Common myeloid progenitor, CD34-positive (primary cell): ENCODE measurements around the gene PPM1E.

ENCODE experiments used
- CTCF ChIA-PET: fragments of 350-600 bp; sonication (Branson Sonifier 250); formaldehyde crosslinking; loops from one replicate; lab custom pipeline; 2021; ENCODE audit warnings: antibody characterized with exemption; lab: Charles Lee
- POLR2A ChIA-PET: fragments of 350-600 bp; sonication (Branson Sonifier 250); formaldehyde crosslinking; loops from one replicate; lab custom pipeline; 2021; ENCODE audit warnings: antibody characterized with exemption; lab: Charles Lee
- DNase-seq, 3 donors: peaks; one replicate each; pipeline versions ENCODE4 v3.0.0 to v3.0.0-alpha.2; 2013
- H3K27ac ChIP-seq, 2 experiments: 1 replicate in 1 of 2; 2 replicates in 1 of 2; pipeline ENCODE4 v1.7.0; 2013; ENCODE audit warnings: inconsistent platforms in 2 of 2, low read length in 2 of 2, mild to moderate bottlenecking in 2 of 2, low read depth in 1 of 2, moderate library complexity in 1 of 2; ENCODE audit not compliant: severe bottlenecking in 2 of 2, insufficient read depth in 1 of 2, poor library complexity in 1 of 2
- H3K27me3 ChIP-seq, 5 experiments: replicated peaks in 2 of 5; 1 replicate in 3 of 5; 2 replicates in 2 of 5; pipeline versions ENCODE4 v1.6.1 to v1.7.0; 2013; ENCODE audit warnings: low read length in 4 of 5, mild to moderate bottlenecking in 2 of 5, moderate library complexity in 2 of 5, inconsistent platforms in 1 of 5; ENCODE audit not compliant: insufficient read depth in 5 of 5, control insufficient read depth in 4 of 5
- H3K36me3 ChIP-seq, 4 experiments: 1 replicate in 2 of 4; 2 replicates in 2 of 4; pipeline versions ENCODE4 v1.6.1 to v1.7.0; 2013; ENCODE audit warnings: low read length in 3 of 4, control low read depth in 1 of 4, mild to moderate bottlenecking in 1 of 4; ENCODE audit not compliant: control insufficient read depth in 4 of 4, insufficient read depth in 4 of 4
- H3K4me1 ChIP-seq, 4 experiments: 1 replicate in 3 of 4; 2 replicates in 1 of 4; pipeline versions ENCODE4 v1.6.1 to v1.7.1; 2013; ENCODE audit warnings: low read length in 3 of 4, mild to moderate bottlenecking in 3 of 4, control low read depth in 1 of 4, inconsistent platforms in 1 of 4, moderate library complexity in 1 of 4; ENCODE audit not compliant: control insufficient read depth in 4 of 4, insufficient read depth in 4 of 4; ENCODE audit errors: control extremely low read depth in 1 of 4
- H3K4me3 ChIP-seq, 7 experiments: 1 replicate in 4 of 7; 2 replicates in 3 of 7; pipeline versions ENCODE4 v1.5.1 to v1.7.0; 2013; ENCODE audit warnings: mild to moderate bottlenecking in 7 of 7, low read length in 6 of 7, moderate library complexity in 6 of 7, inconsistent platforms in 2 of 7, low read depth in 2 of 7, control low read depth in 1 of 7; ENCODE audit not compliant: insufficient read depth in 4 of 7, control insufficient read depth in 1 of 7; ENCODE audit errors: extremely low read depth in 1 of 7
- H3K9me3 ChIP-seq, 5 experiments: 1 replicate in 4 of 5; 2 replicates in 1 of 5; pipeline versions ENCODE4 v1.6.1 to v1.7.1; 2013; ENCODE audit warnings: low read length in 4 of 5, mild to moderate bottlenecking in 2 of 5, inconsistent platforms in 1 of 5, low read depth in 1 of 5, moderate library complexity in 1 of 5; ENCODE audit not compliant: control insufficient read depth in 4 of 5, insufficient read depth in 2 of 5; ENCODE audit errors: control extremely low read depth in 1 of 5
- WGBS: methylation state at CpG from one replicate; pipeline ENCODE4 v1.1.5; 2013; ENCODE audit not compliant: insufficient coverage; 5-methylcytosine and 5-hydroxymethylcytosine counted together

PPM1E gene

GRCh38 chr17:58873926-58874325, 118.3 kb downstream of the PPM1E start:
- WGBS, result 58% methylated on average over 4 of the region's 5 CpGs
- Histone ChIP-seq H3K27ac (no peak overlapping the region), H3K9me3 (no peaks in the 10 kb centered on the region), H3K4me3 (no peak overlapping the region), H3K36me3 (no peaks in the 10 kb centered on the region), H3K4me1 (no peaks in the 10 kb centered on the region), H3K27me3 (no peaks in the 10 kb centered on the region)
- peak in 2 of 3 donors; percentile 26 to 27 for DNase-seq
- POLR2A ChIA-PET, result no interaction called here
- CTCF ChIA-PET, result no interaction called here

DNA sequence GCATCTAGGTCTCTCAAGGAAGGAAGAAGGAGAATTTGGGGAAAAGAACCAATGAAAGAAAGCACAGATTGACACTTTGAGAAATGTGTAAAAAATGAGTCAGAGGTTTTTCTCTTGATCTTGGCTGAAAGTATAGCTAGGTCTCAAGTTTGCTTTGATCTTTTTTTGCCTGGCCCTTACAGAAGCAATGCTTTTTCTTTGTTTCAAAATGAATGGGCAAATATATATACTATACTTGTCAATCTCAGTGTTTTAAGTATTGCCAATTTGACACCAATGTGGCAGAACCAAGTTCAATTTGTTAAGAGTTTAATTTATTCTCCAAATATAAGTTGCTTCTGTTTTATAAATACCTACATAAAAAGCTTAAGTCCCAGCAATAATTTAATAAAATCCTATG, 119.6 kb downstream of the PPM1E start:
- H3K36me3 ChIP-seq, result no peaks in the 10 kb centered on the region
- no peak overlapping the region for H3K4me3 ChIP-seq
- no peaks in the 10 kb centered on the region for H3K27me3 ChIP-seq
- ChIA-PET CTCF (no interaction called here), POLR2A (no interaction called here)
- H3K9me3 ChIP-seq, result no peaks in the 10 kb centered on the region
- H3K4me1 ChIP-seq, result no peaks in the 10 kb centered on the region
- DNase-seq, result no peak
- H3K27ac ChIP-seq, result no peak overlapping the region

GRCh38 chr17:58884161-58884560, 128.5 kb downstream of the PPM1E start:
- no CpG with 5 or more reads among the region's 1 CpG for WGBS
- Histone ChIP-seq H3K27ac (no peak overlapping the region), H3K27me3 (peaks cover 0 to 4% (median 0%) of the 10 kb centered on the region in 5 experiments), H3K9me3 (no peaks in the 10 kb centered on the region), H3K4me3 (no peak overlapping the region), H3K36me3 (no peaks in the 10 kb centered on the region), H3K4me1 (no peaks in the 10 kb centered on the region)
- POLR2A ChIA-PET, result no interaction called here
- no peak for DNase-seq
- CTCF ChIA-PET, result no interaction called here

GRCh38 chr17:58886514-58886913, 130.9 kb downstream of the PPM1E start:
- Histone ChIP-seq H3K4me3 (no peak overlapping the region), H3K27ac (no peak overlapping the region), H3K4me1 (no peaks in the 10 kb centered on the region), H3K27me3 (peaks cover 0 to 2% (median 0%) of the 10 kb centered on the region in 5 experiments), H3K9me3 (peaks cover 0 to 5% (median 0%) of the 10 kb centered on the region in 5 experiments), H3K36me3 (no peaks in the 10 kb centered on the region)
- ChIA-PET POLR2A (no interaction called here), CTCF (no interaction called here)
- DNase-seq, result no peak
- no CpG with 5 or more reads among the region's 1 CpG for WGBS

DNA sequence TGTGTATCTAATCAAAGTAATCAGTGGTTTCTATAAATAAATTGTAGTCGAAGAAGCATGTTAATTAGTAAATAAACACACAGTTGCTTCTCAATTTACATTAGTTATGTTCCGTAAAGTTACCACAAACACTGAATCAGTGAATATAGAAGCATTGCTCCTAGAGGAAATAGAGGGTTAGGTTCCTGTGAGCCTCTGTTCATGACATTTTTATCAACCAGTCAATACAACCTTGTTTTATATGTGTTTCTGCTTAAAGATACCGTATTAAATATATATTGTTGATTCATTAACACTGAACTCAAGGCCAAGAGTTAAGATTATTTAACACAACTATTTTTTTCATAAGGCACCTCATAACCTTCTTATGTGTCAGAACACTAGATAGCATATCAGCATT, 134.3 kb downstream of the PPM1E start:
- peaks cover 0 to 7% (median 0%) of the 10 kb centered on the region in 5 experiments for H3K9me3 ChIP-seq
- no peak for DNase-seq
- CTCF ChIA-PET, result no interaction called here
- no peaks in the 10 kb centered on the region for H3K4me1 ChIP-seq
- peaks cover 0 to 2% (median 0%) of the 10 kb centered on the region in 5 experiments for H3K27me3 ChIP-seq
- WGBS, result no CpG with 5 or more reads among the region's 3 CpGs
- H3K4me3 ChIP-seq, result no peak overlapping the region
- H3K36me3 ChIP-seq, result no peaks in the 10 kb centered on the region
- POLR2A ChIA-PET, result no interaction called here
- H3K27ac ChIP-seq, result no peak overlapping the region

- CTCF ChIA-PET, result interaction anchor here (0.6 kb wide), 1 partner anchor 38 kb away, joined by 3 read pairs; no protein-coding TSS in a partner anchor
Observed at GRCh38 chr17:58899191-58899590, 143.5 kb downstream of the PPM1E start.

DNA sequence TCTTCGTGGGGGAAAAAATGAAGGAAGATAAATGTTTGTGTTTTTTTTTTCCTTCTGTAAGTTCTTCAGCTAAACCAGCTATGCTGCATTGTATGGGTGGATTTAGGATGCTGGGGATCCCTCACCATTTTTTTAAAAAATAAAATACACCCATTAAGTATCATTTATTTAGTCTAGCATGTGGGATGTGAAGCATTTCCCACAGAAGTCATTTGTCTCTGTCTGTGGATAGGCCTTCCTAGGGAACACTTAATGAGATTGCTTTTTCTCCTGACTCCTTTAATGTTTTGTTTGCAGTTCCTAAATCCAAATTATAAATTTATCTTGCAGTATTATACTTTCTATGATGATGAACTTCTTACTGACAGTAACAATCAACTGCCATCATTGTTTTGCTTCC, 146.7 kb downstream of the PPM1E start:
- Histone ChIP-seq H3K4me1 (no peaks in the 10 kb centered on the region), H3K9me3 (peaks cover 0 to 5% (median 1%) of the 10 kb centered on the region in 5 experiments), H3K36me3 (no peaks in the 10 kb centered on the region), H3K27ac (no peak overlapping the region), H3K4me3 (no peak overlapping the region), H3K27me3 (peaks cover 0 to 2% (median 0%) of the 10 kb centered on the region in 5 experiments)
- WGBS, result no CpG with 5 or more reads among the region's 1 CpG
- CTCF ChIA-PET, result no interaction called here
- POLR2A ChIA-PET, result no interaction called here
- DNase-seq, result no peak

More at GRCh38 chr17:58899191-58899590, 143.5 kb downstream of the PPM1E start:
- H3K4me3 ChIP-seq, result no peak overlapping the region
- peaks cover 0 to 4% (median 0%) of the 10 kb centered on the region in 5 experiments for H3K9me3 ChIP-seq
- WGBS, result 96% methylated on average over 4 of the region's 5 CpGs
- no peak overlapping the region for H3K27ac ChIP-seq
- H3K4me1 ChIP-seq, result no peaks in the 10 kb centered on the region
- POLR2A ChIA-PET, result no interaction called here
- no peaks in the 10 kb centered on the region for H3K36me3 ChIP-seq
- H3K27me3 ChIP-seq, result peaks cover 0 to 2% (median 0%) of the 10 kb centered on the region in 5 experiments
- no peak for DNase-seq
